Ascending aorta (tissue), 2 donors: Measurements from ENCODE around the gene L3MBTL3. TPM values are rescaled to one million over a fixed set of nuclear protein-coding genes. Genes with fewer than 3 reads are reported as not detected.

Experiments used
- DNase-seq, 2 donors: peaks; one replicate each; pipeline ENCODE4 v3.0.0-alpha.2; 2019; ENCODE audit warnings: low spot score in 2 of 2
- H3K27ac ChIP-seq, 2 donors: fragments of 200-600 bp; sonication (generic); one replicate each; pipeline ENCODE4 v1.5.1; 2016 to 2017; ENCODE audit warnings: mild to moderate bottlenecking in 1 of 2
- H3K27me3 ChIP-seq: fragments of 200-600 bp; sonication (generic); one replicate; pipeline ENCODE4 v1.5.1; 2017
- H3K36me3 ChIP-seq, 2 donors: fragments of 200-600 bp; sonication (generic); one replicate each; pipeline ENCODE4 v1.5.1; 2016
- H3K4me1 ChIP-seq, 2 donors: fragments of 200-600 bp; sonication (generic); one replicate each; pipeline ENCODE4 v1.5.1; 2016 to 2017; ENCODE audit warnings: mild to moderate bottlenecking in 1 of 2
- H3K4me3 ChIP-seq, 2 donors: fragments of 200-600 bp; sonication (generic); one replicate each; pipeline ENCODE4 v1.5.1; 2016 to 2017; ENCODE audit warnings: mild to moderate bottlenecking in 1 of 2
- H3K9me3 ChIP-seq, 2 donors: fragments of 200-600 bp; sonication (generic); one replicate each; pipeline ENCODE4 v1.5.1; 2016
- intact Hi-C: fragments of 100-400 bp; cut with DNase I; formaldehyde crosslinking; loops from one replicate; pipeline ENCODE4 v1.15.1; 2023
- total RNA-seq: library from RNA; depleted of rRNA; stranded (reverse); fragments of >200 nt; gene quantifications from one replicate; pipeline ENCODE4 v1.1.0, GENCODE V29; 2016
- TF ChIP-seq, protein P1 (sequence below), 3 experiments: fragments of 200-600 bp in 2 of 3; fragments of 450-650 bp in 1 of 3; sonication (generic) in 2 of 3; IDR thresholded peaks; one replicate each; pipeline ENCODE4 v1.5.1; 2016 to 2019; ENCODE audit warnings: antibody characterized with exemption in 3 of 3, mild to moderate bottlenecking in 1 of 3, moderate library complexity in 1 of 3

L3MBTL3 gene
- total RNA-seq, 1 donor from 2014 or later, result 2.0 TPM

DNA sequence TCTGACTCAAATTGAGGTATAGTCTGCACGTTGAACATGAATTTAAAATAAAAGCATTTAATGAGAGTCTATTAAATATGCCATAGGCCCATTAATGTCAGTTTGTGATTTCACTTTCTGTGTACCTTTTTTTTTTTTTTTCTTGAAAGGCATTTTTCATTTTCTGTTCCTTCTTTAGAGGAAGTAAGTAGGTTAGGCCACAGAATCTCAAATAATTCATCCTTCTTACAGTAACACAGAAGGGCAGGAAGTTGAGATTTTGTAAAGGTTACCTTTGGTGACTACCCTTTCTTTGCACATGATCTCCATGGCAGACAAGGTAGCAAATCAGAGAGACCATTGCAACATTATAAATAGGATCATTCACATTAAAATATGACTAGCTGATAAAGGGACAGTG, 9.6 kb downstream of the L3MBTL3 start:
- Histone ChIP-seq H3K27ac (no peak overlapping the region), H3K9me3 (no peaks in the 10 kb centered on the region), H3K4me1 (no peaks in the 10 kb centered on the region), H3K36me3 (no peaks in the 10 kb centered on the region), H3K27me3 (no peaks in the 10 kb centered on the region), H3K4me3 (no peak overlapping the region)
- TF ChIP-seq, protein P1, sequence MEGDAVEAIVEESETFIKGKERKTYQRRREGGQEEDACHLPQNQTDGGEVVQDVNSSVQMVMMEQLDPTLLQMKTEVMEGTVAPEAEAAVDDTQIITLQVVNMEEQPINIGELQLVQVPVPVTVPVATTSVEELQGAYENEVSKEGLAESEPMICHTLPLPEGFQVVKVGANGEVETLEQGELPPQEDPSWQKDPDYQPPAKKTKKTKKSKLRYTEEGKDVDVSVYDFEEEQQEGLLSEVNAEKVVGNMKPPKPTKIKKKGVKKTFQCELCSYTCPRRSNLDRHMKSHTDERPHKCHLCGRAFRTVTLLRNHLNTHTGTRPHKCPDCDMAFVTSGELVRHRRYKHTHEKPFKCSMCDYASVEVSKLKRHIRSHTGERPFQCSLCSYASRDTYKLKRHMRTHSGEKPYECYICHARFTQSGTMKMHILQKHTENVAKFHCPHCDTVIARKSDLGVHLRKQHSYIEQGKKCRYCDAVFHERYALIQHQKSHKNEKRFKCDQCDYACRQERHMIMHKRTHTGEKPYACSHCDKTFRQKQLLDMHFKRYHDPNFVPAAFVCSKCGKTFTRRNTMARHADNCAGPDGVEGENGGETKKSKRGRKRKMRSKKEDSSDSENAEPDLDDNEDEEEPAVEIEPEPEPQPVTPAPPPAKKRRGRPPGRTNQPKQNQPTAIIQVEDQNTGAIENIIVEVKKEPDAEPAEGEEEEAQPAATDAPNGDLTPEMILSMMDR (IDR thresholded peaks at IDR 0.05), result no peak
- intact Hi-C loops, result no loop called here
- no peak for DNase-seq

DNA sequence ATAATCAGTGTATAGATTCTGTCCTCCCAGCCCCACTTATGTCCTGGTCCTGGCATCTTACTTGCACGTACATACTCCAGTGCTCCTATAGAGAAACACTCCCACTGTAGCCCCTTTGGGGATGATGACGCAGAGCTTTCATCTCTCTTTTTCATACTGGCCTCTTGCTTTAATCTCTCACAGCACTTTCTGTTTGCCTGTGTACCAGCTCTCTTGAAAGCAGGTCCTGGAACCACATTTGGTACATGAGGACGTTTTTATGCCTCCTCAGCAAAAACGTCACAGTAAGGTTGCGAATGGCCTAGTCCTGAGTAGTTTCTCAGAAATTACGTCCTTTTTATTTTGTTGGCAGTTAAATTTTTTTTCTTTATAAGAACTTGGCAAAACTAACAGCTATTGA, 10.8 kb downstream of the L3MBTL3 start:
- no peak for DNase-seq
- Histone ChIP-seq H3K27ac (no peak overlapping the region), H3K4me1 (no peaks in the 10 kb centered on the region), H3K36me3 (no peaks in the 10 kb centered on the region), H3K4me3 (no peak overlapping the region), H3K27me3 (no peaks in the 10 kb centered on the region), H3K9me3 (no peaks in the 10 kb centered on the region)
- TF ChIP-seq, protein P1 (IDR thresholded peaks at IDR 0.05), result no peak
- intact Hi-C loops, result no loop called here

DNA sequence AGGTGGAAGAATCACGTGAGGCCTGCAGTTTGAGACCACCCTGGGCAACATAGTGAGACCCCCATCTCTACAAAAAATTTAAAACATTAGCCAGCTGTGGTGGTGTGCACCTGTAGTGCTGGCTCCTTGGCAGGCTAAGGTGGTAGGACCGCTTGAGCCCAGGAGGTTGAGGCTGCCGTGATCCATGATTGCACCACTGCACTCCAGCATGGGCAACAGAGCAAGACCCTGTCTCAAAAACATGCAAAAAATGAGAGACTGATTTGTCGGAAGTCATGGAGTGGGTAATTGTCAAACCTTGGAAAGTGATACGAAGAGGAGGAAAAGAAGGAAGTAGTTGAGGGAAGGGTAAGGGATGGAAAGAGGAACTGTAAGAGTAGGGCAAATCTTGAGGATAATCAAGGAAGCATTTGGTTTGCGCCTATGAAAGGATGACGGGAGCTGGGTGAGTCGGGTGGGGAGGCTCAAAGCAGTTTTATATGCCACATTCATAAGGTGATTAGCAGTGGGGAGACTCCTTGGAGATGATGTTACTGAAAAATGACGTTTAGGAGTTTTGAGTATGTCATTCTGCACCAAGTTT, 14.5 kb downstream of the L3MBTL3 start:
- no peaks in the 10 kb centered on the region for H3K4me1 ChIP-seq
- intact Hi-C loops, result no loop called here
- H3K27ac ChIP-seq, result no peak overlapping the region

DNA sequence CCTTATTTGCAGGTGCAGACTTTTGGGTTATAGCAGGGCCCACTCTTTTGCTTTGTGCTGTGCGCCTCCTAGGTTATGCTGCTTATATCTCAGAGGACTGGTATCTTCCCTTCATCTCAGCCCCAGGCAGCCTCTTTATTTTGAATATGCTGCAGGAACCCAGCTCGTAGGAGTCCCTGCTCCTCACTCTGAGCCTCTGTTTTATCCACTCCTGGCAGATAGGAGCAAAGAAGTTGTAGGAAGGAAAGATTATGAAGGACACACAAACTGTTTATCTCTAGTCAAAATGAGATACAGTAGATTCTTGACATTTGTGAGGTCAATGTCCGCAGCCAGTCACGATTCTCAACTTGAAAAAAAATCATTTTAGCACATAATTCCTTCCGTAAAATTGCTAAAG, 15.6 kb downstream of the L3MBTL3 start:
- intact Hi-C loops, result no loop called here
- TF ChIP-seq, protein P1 (IDR thresholded peaks at IDR 0.05), result no peak
- DNase-seq, result no peak
- Histone ChIP-seq H3K4me3 (no peak overlapping the region), H3K27me3 (no peaks in the 10 kb centered on the region), H3K36me3 (no peaks in the 10 kb centered on the region), H3K27ac (no peak overlapping the region), H3K9me3 (no peaks in the 10 kb centered on the region), H3K4me1 (no peaks in the 10 kb centered on the region)

More for the DNA sequence above, 14.5 kb downstream of the L3MBTL3 start:
- Histone ChIP-seq H3K9me3 (no peaks in the 10 kb centered on the region), H3K27me3 (no peaks in the 10 kb centered on the region), H3K36me3 (no peaks in the 10 kb centered on the region), H3K4me3 (no peak overlapping the region)
- TF ChIP-seq, protein P1 (IDR thresholded peaks at IDR 0.05), result no peak
- DNase-seq, result no peak

DNA sequence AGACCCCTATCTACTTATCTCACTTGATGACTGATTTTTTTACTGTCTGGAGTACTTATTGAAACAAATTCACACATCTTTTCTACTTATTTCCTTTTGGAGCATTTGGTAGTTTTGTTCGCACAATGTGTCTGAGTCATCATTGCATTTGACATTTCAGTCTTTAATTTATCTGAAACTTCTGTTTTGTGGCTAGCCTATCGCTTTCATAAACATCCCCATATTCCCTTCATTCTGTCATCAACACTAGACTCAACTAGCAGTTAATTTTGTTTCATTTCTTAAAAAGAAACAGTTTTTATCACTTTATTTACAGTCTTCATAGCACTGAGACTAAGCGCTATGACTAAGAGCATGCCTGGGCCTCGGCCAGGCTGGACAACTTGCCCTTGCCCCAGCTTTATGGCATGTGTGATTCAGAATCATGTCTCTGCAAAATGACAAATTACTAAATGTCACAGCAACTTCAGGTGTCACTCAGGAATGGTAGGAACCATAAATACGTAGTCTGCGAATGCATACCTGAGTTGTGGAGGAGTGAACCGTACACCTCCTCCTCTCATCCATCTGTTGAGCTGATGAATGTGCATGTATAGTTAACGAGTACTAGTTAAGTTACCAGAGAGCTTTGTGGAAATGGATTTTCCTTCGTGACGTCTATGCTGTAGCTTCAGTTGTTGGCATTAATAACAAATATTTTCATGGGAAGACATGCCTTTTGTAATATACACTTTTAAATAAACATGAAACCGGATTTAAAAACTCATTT, 16.2 kb downstream of the L3MBTL3 start:
- Histone ChIP-seq H3K4me3 (no peak overlapping the region), H3K4me1 (no peaks in the 10 kb centered on the region), H3K36me3 (no peaks in the 10 kb centered on the region), H3K27ac (no peak overlapping the region), H3K27me3 (no peaks in the 10 kb centered on the region), H3K9me3 (no peaks in the 10 kb centered on the region)
- TF ChIP-seq, protein P1 (IDR thresholded peaks at IDR 0.05), result no peak
- intact Hi-C loops, result no loop called here
- no peak for DNase-seq
